Measurements from ENCODE around the gene RAE1. TPM values are rescaled to one million over a fixed set of nuclear protein-coding genes. Genes with fewer than 3 reads are reported as not detected.

Gene RAE1
- total and polyA plus RNA-seq, 2 donors (not counting 1 experiment from before 2014, with no cell fraction given), result 27.2 to 39.4 TPM

DNA sequence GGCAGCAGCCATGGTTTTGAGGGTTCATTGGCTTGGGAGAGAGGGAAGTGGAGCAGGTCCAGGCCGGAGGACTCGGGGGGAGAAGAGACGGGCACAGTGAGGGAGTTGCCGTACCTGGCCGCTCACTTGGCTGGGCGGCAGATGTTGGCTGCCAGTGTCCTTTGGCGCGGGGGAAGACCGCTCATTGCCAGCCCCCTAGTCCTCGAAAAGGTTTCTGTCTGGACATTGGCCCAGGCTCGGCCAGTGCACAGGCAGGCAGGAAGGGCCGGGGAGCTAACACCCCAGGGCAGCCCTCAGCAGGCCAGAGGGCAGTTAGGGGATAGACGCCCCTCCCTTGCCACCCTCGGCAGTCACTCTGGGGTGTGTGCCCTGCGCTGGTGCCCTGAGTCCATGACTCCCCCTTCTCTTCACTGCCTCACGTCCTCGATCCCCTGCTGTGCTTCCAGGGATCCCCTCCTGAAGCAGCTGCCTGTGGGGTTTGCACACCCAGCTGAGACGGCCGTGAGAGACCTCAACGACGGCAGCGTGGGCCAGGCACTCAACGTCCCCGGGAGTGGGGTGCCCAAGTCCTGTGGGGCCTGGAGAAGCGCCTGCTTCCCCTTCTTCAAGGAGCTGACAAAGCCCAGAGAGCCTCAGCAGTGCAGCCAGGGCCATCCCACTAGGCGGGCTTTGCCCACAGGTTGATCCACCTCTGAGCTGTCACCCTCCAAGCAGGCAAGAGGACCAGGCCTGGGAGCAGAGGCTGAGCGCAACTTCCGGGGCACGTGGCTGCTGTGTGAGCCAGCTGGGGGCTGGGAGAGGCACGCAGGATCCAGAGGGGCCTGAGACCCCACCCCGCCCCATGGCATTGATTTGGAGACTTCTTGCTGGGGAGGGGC is 60.6 kb downstream of the RAE1 start:
- DNase-seq (ENCODE audit: low read depth in 2 of 2), result no peak
- Histone ChIP-seq H3K9me3 (ENCODE audit: control insufficient read depth, insufficient read depth, low read depth, low read length) (no peaks in the 10 kb centered on the region), H4K20me1 (ENCODE audit: control insufficient read depth, extremely low read depth, insufficient read depth, low read length) (no peaks in the 10 kb centered on the region), H3K9ac (ENCODE audit: insufficient read depth, low read length) (no peak overlapping the region), H3K27me3 (ENCODE audit: control insufficient read depth, insufficient read depth, low read length) (no peaks in the 10 kb centered on the region), H2AFZ (ENCODE audit: low read length) (no peak overlapping the region), H3K4me3 (replicated peaks in 1 of 4; ENCODE audit: control extremely low read depth in 1 of 4, insufficient read depth in 1 of 4, low read depth in 3 of 4, low read length in 4 of 4) (no peak overlapping the region), H3K36me3 (ENCODE audit: control insufficient read depth, insufficient read depth, low read length) (peaks cover 6% of the 10 kb centered on the region), H3K4me2 (ENCODE audit: extremely low read depth, insufficient read depth, low read length) (no peak overlapping the region), H3K27ac (ENCODE audit: insufficient read depth, low read length) (no peak overlapping the region), H3K4me1 (ENCODE audit: control insufficient read depth, extremely low read depth, insufficient read depth, low read length) (no peaks in the 10 kb centered on the region), H3K79me2 (ENCODE audit: control insufficient read depth, insufficient read depth, low read length) (no peaks in the 10 kb centered on the region)
- TF ChIP-seq EZH2 (IDR thresholded peaks at IDR 0.05; ENCODE audit: low read length, missing control alignments), result no peak
- TF ChIP-seq, protein P1, sequence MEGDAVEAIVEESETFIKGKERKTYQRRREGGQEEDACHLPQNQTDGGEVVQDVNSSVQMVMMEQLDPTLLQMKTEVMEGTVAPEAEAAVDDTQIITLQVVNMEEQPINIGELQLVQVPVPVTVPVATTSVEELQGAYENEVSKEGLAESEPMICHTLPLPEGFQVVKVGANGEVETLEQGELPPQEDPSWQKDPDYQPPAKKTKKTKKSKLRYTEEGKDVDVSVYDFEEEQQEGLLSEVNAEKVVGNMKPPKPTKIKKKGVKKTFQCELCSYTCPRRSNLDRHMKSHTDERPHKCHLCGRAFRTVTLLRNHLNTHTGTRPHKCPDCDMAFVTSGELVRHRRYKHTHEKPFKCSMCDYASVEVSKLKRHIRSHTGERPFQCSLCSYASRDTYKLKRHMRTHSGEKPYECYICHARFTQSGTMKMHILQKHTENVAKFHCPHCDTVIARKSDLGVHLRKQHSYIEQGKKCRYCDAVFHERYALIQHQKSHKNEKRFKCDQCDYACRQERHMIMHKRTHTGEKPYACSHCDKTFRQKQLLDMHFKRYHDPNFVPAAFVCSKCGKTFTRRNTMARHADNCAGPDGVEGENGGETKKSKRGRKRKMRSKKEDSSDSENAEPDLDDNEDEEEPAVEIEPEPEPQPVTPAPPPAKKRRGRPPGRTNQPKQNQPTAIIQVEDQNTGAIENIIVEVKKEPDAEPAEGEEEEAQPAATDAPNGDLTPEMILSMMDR (conservative IDR thresholded peaks at IDR 0.05 in 1 of 2, IDR thresholded peaks at IDR 0.05 in 1 of 2; ENCODE audit: low read depth in 1 of 2, low read length in 2 of 2), result no peak

DNA sequence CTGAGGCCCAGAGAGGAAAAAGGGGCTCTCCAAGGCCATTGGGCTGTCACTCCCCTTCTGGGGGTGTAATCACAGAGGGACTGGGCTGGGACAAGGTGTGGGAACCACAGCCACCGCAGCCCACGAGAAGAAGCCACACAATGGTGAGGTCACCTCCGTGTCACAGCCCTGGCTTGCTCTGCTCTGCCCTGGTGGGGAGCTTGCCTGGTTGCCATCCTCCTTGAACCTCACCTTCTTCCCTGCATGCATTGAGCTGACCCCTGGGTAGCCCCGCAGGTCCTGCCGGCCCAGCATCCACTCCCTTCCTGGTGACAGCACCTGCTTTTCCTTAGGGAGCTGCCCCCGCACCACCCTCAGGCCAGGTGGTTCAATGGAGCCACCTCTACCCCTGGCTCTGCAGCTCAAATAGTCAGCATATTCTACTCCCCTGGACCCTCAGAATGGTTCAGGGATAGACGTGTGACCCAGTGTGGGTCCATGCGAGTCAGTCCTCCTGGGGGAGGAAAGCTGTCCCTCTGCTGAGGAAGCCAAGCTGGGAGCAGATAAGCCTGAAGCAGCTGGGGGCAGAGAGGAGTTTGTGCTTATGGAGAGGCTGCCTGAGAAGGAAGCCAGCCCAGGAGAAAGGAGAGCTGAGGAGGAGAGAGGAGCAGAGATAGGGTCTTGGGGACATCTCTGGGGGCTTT is 61.4 kb downstream of the RAE1 start:
- no peak for DNase-seq (ENCODE audit: low read depth in 2 of 2)
- Histone ChIP-seq H4K20me1 (ENCODE audit: control insufficient read depth, extremely low read depth, insufficient read depth, low read length) (no peaks in the 10 kb centered on the region), H3K4me1 (ENCODE audit: control insufficient read depth, extremely low read depth, insufficient read depth, low read length) (no peaks in the 10 kb centered on the region), H2AFZ (ENCODE audit: low read length) (no peak overlapping the region), H3K9me3 (ENCODE audit: control insufficient read depth, insufficient read depth, low read depth, low read length) (no peaks in the 10 kb centered on the region), H3K27ac (ENCODE audit: insufficient read depth, low read length) (no peak overlapping the region), H3K4me2 (ENCODE audit: extremely low read depth, insufficient read depth, low read length) (no peak overlapping the region), H3K36me3 (ENCODE audit: control insufficient read depth, insufficient read depth, low read length) (peaks cover 6% of the 10 kb centered on the region), H3K4me3 (replicated peaks in 1 of 4; ENCODE audit: control extremely low read depth in 1 of 4, insufficient read depth in 1 of 4, low read depth in 3 of 4, low read length in 4 of 4) (no peak overlapping the region), H3K9ac (ENCODE audit: insufficient read depth, low read length) (no peak overlapping the region), H3K27me3 (ENCODE audit: control insufficient read depth, insufficient read depth, low read length) (peaks cover 3% of the 10 kb centered on the region), H3K79me2 (ENCODE audit: control insufficient read depth, insufficient read depth, low read length) (no peaks in the 10 kb centered on the region)
- no peak for TF ChIP-seq EZH2 (IDR thresholded peaks at IDR 0.05; ENCODE audit: low read length, missing control alignments)
- TF ChIP-seq, protein P1 (conservative IDR thresholded peaks at IDR 0.05 in 1 of 2, IDR thresholded peaks at IDR 0.05 in 1 of 2; ENCODE audit: low read depth in 1 of 2, low read length in 2 of 2), result no peak

DNA sequence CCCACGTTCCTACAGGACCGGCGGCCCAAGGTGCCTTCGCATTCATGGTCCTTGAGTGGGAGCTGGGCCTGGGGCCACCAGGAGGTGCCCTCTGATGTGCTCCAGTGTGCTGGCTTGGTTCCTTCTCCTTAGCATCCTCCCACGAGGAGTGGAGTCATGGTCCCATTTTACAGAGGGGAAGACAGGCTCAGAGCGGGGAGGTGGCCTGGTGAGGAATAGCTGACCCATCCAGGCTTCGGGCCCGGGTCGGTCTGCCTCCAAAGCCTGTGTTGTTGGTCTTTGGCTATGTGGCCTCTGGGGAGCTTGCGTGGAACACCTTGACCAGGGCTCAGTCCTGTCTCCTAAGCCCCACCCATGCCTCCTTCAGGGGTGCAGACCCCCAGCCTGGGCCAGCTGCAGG is 62.9 kb downstream of the RAE1 start:
- H3K79me2 ChIP-seq (ENCODE audit: control insufficient read depth, insufficient read depth, low read length), result no peaks in the 10 kb centered on the region
- no peak overlapping the region for H3K9ac ChIP-seq (ENCODE audit: insufficient read depth, low read length)
- no peaks in the 10 kb centered on the region for H3K36me3 ChIP-seq (ENCODE audit: control insufficient read depth, insufficient read depth, low read length)
- no peak for DNase-seq (ENCODE audit: low read depth in 2 of 2)
- no peak overlapping the region for H2AFZ ChIP-seq (ENCODE audit: low read length)
- no peaks in the 10 kb centered on the region for H3K9me3 ChIP-seq (ENCODE audit: control insufficient read depth, insufficient read depth, low read depth, low read length)
- H3K27me3 ChIP-seq (ENCODE audit: control insufficient read depth, insufficient read depth, low read length), result peaks cover 3% of the 10 kb centered on the region
- H3K4me3 ChIP-seq (replicated peaks in 1 of 4; ENCODE audit: control extremely low read depth in 1 of 4, insufficient read depth in 1 of 4, low read depth in 3 of 4, low read length in 4 of 4), result no peak overlapping the region
- no peaks in the 10 kb centered on the region for H4K20me1 ChIP-seq (ENCODE audit: control insufficient read depth, extremely low read depth, insufficient read depth, low read length)
- no peak overlapping the region for H3K4me2 ChIP-seq (ENCODE audit: extremely low read depth, insufficient read depth, low read length)
- TF ChIP-seq, protein P1 (conservative IDR thresholded peaks at IDR 0.05 in 1 of 2, IDR thresholded peaks at IDR 0.05 in 1 of 2; ENCODE audit: low read depth in 1 of 2, low read length in 2 of 2), result no peak
- TF ChIP-seq EZH2 (IDR thresholded peaks at IDR 0.05; ENCODE audit: low read length, missing control alignments), result no peak
- no peaks in the 10 kb centered on the region for H3K4me1 ChIP-seq (ENCODE audit: control insufficient read depth, extremely low read depth, insufficient read depth, low read length)
- no peak overlapping the region for H3K27ac ChIP-seq (ENCODE audit: insufficient read depth, low read length)

Measured in fibroblast of lung (primary cell).